IMR-90 (cell line): ENCODE data around the gene OR10A2. TPM values are rescaled to one million over a fixed set of nuclear protein-coding genes. Genes with fewer than 3 reads are reported as not detected.

Source experiments
- ATAC-seq: fragments of 200-7000 bp; cut with Tn5 transposase; 2 replicates; pipeline ENCODE4 v1.9.1; 2020; ENCODE audit warnings: low read depth, mild to moderate bottlenecking, moderate library complexity
- BruUV-seq: library from RNA; stranded (reverse); fragments of 400-500 nt; replicated peaks from 2 replicates; lab custom pipeline; 2021; lab: Mats Ljungman, UMichigan
- CTCF ChIA-PET: fragments of 300-600 bp; formaldehyde crosslinking; extraction: SDS; loops from one replicate; lab custom pipeline; 2021; ENCODE audit warnings: antibody characterized with exemption; lab: Yijun Ruan, JAX
- POLR2A ChIA-PET: fragments of 300-600 bp; sonication (Branson Sonifier 250); formaldehyde crosslinking; loops from one replicate; lab custom pipeline; 2022; ENCODE audit warnings: antibody characterized with exemption; ENCODE audit not compliant: unreplicated experiment; lab: Charles Lee
- DNase-seq: peaks from one replicate; pipeline ENCODE4 v3.0.0; 2013
- H2AFZ ChIP-seq: replicated peaks from 2 replicates; pipeline ENCODE3; 2013; ENCODE audit warnings: low read length, mild to moderate bottlenecking; ENCODE audit not compliant: poor library complexity
- H2AK5ac ChIP-seq: 2 replicates; pipeline ENCODE4 v1.6.1; 2013; ENCODE audit warnings: low read depth, low read length, inconsistent platforms
- H2AK9ac ChIP-seq: replicated peaks from 2 replicates; pipeline ENCODE3; 2013; ENCODE audit warnings: mild to moderate bottlenecking, low read depth, low read length, moderate library complexity; ENCODE audit not compliant: poor library complexity
- H2BK120ac ChIP-seq: 2 replicates; pipeline ENCODE4 v1.6.1; 2013; ENCODE audit warnings: low read depth, low read length, inconsistent platforms
- H2BK15ac ChIP-seq: 3 replicates; pipeline ENCODE4 v1.6.1; 2013; ENCODE audit warnings: low read depth, low read length, inconsistent platforms
- H2BK20ac ChIP-seq: 2 replicates; pipeline ENCODE4 v1.6.1; 2013; ENCODE audit warnings: low read depth, mild to moderate bottlenecking, inconsistent platforms, low read length, moderate library complexity
- H2BK5ac ChIP-seq: 2 replicates; pipeline ENCODE4 v1.6.1; 2013; ENCODE audit warnings: mild to moderate bottlenecking, low read depth, low read length, inconsistent platforms; ENCODE audit not compliant: poor library complexity, severe bottlenecking
- H3K14ac ChIP-seq: replicated peaks from 2 replicates; pipeline ENCODE4 v1.6.1; 2013; ENCODE audit warnings: low read depth, low read length, inconsistent platforms
- H3K18ac ChIP-seq: 2 replicates; pipeline ENCODE4 v1.6.1; 2013; ENCODE audit warnings: low read depth, low read length, control low read depth
- H3K23ac ChIP-seq: 2 replicates; pipeline ENCODE4 v1.6.1; 2013; ENCODE audit warnings: low read depth, low read length, inconsistent platforms
- H3K27ac ChIP-seq: 2 replicates; pipeline ENCODE4 v1.5.1; 2013; ENCODE audit warnings: mild to moderate bottlenecking, control low read depth, low read length; ENCODE audit not compliant: insufficient read depth
- H3K27me3 ChIP-seq: 2 replicates; pipeline ENCODE4 v1.6.1; 2013; ENCODE audit warnings: low read length; ENCODE audit not compliant: control insufficient read depth, insufficient read depth
- H3K36me3 ChIP-seq: 2 replicates; pipeline ENCODE4 v1.6.1; 2013; ENCODE audit warnings: low read length, mixed read lengths; ENCODE audit not compliant: control insufficient read depth, insufficient read depth
- H3K4ac ChIP-seq: 2 replicates; pipeline ENCODE4 v1.6.1; 2013; ENCODE audit warnings: low read depth, low read length, inconsistent platforms
- H3K4me1 ChIP-seq: 2 replicates; pipeline ENCODE4 v1.6.1; 2013; ENCODE audit warnings: low read length, mixed read lengths; ENCODE audit not compliant: control insufficient read depth, insufficient read depth
- H3K4me2 ChIP-seq: 2 replicates; pipeline ENCODE4 v1.6.1; 2013; ENCODE audit warnings: low read depth, mild to moderate bottlenecking, control low read depth, low read length, moderate library complexity
- H3K4me3 ChIP-seq: 2 replicates; pipeline ENCODE4 v1.5.1; 2013; ENCODE audit warnings: low read depth, mild to moderate bottlenecking, control low read depth, low read length, moderate library complexity; ENCODE audit not compliant: insufficient read depth
- H3K56ac ChIP-seq: 2 replicates; pipeline ENCODE4 v1.6.1; 2013; ENCODE audit warnings: low read length, inconsistent platforms; ENCODE audit not compliant: insufficient read depth; ENCODE audit errors: extremely low read depth
- H3K79me1 ChIP-seq, 2 experiments: 2 replicates each; pipeline ENCODE4 v1.6.1; 2013; ENCODE audit warnings: low read length in 2 of 2, inconsistent platforms in 1 of 2, low read depth in 1 of 2
- H3K9ac ChIP-seq: 2 replicates; pipeline ENCODE4 v1.6.1; 2013; ENCODE audit warnings: low read depth, low read length, control low read depth
- H3K9me1 ChIP-seq: 2 replicates; pipeline ENCODE4 v1.6.1; 2013; ENCODE audit warnings: low read length, inconsistent platforms; ENCODE audit not compliant: insufficient read depth
- H3K9me3 ChIP-seq: 2 replicates; pipeline ENCODE4 v1.6.1; 2013; ENCODE audit warnings: low read length; ENCODE audit not compliant: control insufficient read depth, insufficient read depth
- H4K20me1 ChIP-seq: 2 replicates; pipeline ENCODE4 v1.6.1; 2013; ENCODE audit warnings: low read length, inconsistent platforms; ENCODE audit not compliant: insufficient read depth
- H4K5ac ChIP-seq: 2 replicates; pipeline ENCODE4 v1.6.1; 2013; ENCODE audit warnings: mild to moderate bottlenecking, low read depth, low read length, control low read depth
- H4K8ac ChIP-seq, 2 experiments: 2 replicates each; pipeline ENCODE4 v1.6.1; 2013; ENCODE audit warnings: low read depth in 2 of 2, low read length in 2 of 2, control low read depth in 1 of 2, inconsistent platforms in 1 of 2
- H4K91ac ChIP-seq: 2 replicates; pipeline ENCODE4 v1.6.1; 2013; ENCODE audit warnings: low read depth, low read length, inconsistent platforms; ENCODE audit not compliant: insufficient read depth
- BHLHE40 ChIP-seq: fragments of 150-350 bp; IDR thresholded peaks from 2 replicates; pipeline ENCODE4 v1.6.1; 2016; ENCODE audit warnings: mild to moderate bottlenecking, low read depth, low read length
- CEBPB ChIP-seq: IDR thresholded peaks from 2 replicates; pipeline ENCODE4 v1.6.1; 2012; ENCODE audit warnings: low read depth, low read length, improper control_type of control experiment
- CHD1 ChIP-seq: IDR thresholded peaks from 2 replicates; pipeline ENCODE4 v1.6.1; 2012; ENCODE audit warnings: low read depth, low read length, improper control_type of control experiment
- CTCF ChIP-seq: conservative IDR thresholded peaks from 2 replicates; pipeline ENCODE4 v1.5.1; 2012; ENCODE audit warnings: mild to moderate bottlenecking, low read depth, low read length, improper control_type of control experiment
- ELK1 ChIP-seq: fragments of 150-350 bp; IDR thresholded peaks from 2 replicates; pipeline ENCODE4 v1.6.1; 2016; ENCODE audit warnings: low read depth, mild to moderate bottlenecking, low read length, moderate library complexity, borderline replicate concordance
- FOS ChIP-seq: fragments of 150-350 bp; IDR thresholded peaks from 2 replicates; pipeline ENCODE4 v1.6.1; 2016; ENCODE audit warnings: low read depth, low read length
- MAFK ChIP-seq: IDR thresholded peaks from 2 replicates; pipeline ENCODE4 v1.6.1; 2012; ENCODE audit warnings: low read depth, low read length, improper control_type of control experiment
- MAZ ChIP-seq: IDR thresholded peaks from 2 replicates; pipeline ENCODE4 v1.6.1; 2012; ENCODE audit warnings: low read depth, mild to moderate bottlenecking, low read length, improper control_type of control experiment, moderate library complexity, borderline replicate concordance
- MXI1 ChIP-seq: IDR thresholded peaks from 2 replicates; pipeline ENCODE4 v1.6.1; 2012; ENCODE audit warnings: low read depth, mild to moderate bottlenecking, low read length, moderate library complexity, borderline replicate concordance
- NFE2L2 ChIP-seq: fragments of 150-350 bp; IDR thresholded peaks from 2 replicates; pipeline ENCODE4 v1.6.1; 2016; ENCODE audit warnings: low read depth, mild to moderate bottlenecking, low read length
- POLR2A ChIP-seq: IDR thresholded peaks from 2 replicates; pipeline ENCODE4 v1.6.1; 2012; ENCODE audit warnings: mild to moderate bottlenecking, low read depth, low read length
- RAD21 ChIP-seq: IDR thresholded peaks from 2 replicates; pipeline ENCODE4 v1.6.1; 2012; ENCODE audit warnings: low read length, improper control_type of control experiment
- RCOR1 ChIP-seq: IDR thresholded peaks from 2 replicates; pipeline ENCODE4 v1.6.1; 2012; ENCODE audit warnings: mild to moderate bottlenecking, low read length, improper control_type of control experiment; ENCODE audit not compliant: insufficient replicate concordance
- RFX5 ChIP-seq: IDR thresholded peaks from 2 replicates; pipeline ENCODE4 v1.8.0; 2012; ENCODE audit warnings: low read depth, mild to moderate bottlenecking, low read length, moderate library complexity
- SMC3 ChIP-seq: fragments of 150-350 bp; IDR thresholded peaks from 2 replicates; pipeline ENCODE4 v1.6.1; 2016; ENCODE audit warnings: low read depth, mild to moderate bottlenecking, antibody characterized with exemption, low read length, moderate library complexity
- USF2 ChIP-seq: fragments of 150-350 bp; IDR thresholded peaks from 2 replicates; pipeline ENCODE4 v1.6.1; 2017; ENCODE audit warnings: mild to moderate bottlenecking, antibody characterized with exemption, low read length, low read depth
- WGBS, 2 experiments: methylation state at CpG; one replicate each; pipeline versions ENCODE4 v1.1.5 to v1.1.7; 2013; ENCODE audit warnings: missing lambda C conversion rate in 2 of 2; ENCODE audit not compliant: insufficient read length in 1 of 2; ENCODE audit errors: extremely low coverage in 2 of 2; 5-methylcytosine and 5-hydroxymethylcytosine counted together
- dilution Hi-C: fragments of 300-500 bp; cut with HindIII; formaldehyde crosslinking; loops from one replicate; pipeline ENCODE4 v1.14.3; 2018; ENCODE audit warnings: low sequenced_read_pairs; ENCODE audit not compliant: unreplicated experiment
- in situ Hi-C: fragments of 300-500 bp; cut with MboI; formaldehyde crosslinking; loops from 3 replicates; pipeline ENCODE4 v1.14.3; 2019; ENCODE audit warnings: low sequenced_read_pairs, inconsistent platforms, mixed read lengths
- intact Hi-C: fragments of 100-400 bp; cut with micrococcal nuclease; formaldehyde crosslinking; loops from 2 replicates; pipeline ENCODE4 v1.10.0; 2022
- polyA plus RNA-seq, 3 experiments: library from polyadenylated mRNA; depleted of rRNA; stranded (reverse); fragments of >200 nt; gene quantifications; 2 replicates each; pipeline ENCODE4 v1.2.3, GENCODE V29; 2012; ENCODE audit warnings: low replicate concordance in 1 of 3
- total RNA-seq: library from RNA; depleted of rRNA; stranded (reverse); fragments of >200 nt; gene quantifications from 2 replicates; pipeline ENCODE4 v1.2.3, GENCODE V29; 2012

Gene OR10A2
- total and polyA plus RNA-seq, 2 of the 4 experiments (the other 2 are of a cell fraction), result not detected

- no peak overlapping the region for H2AFZ ChIP-seq
- no peaks in the 10 kb centered on the region for H3K79me1 ChIP-seq
- ChIA-PET CTCF (interaction anchor here (1.9 kb wide), 1 partner anchor 180 kb away, joined by 6 read pairs; no protein-coding TSS in a partner anchor), POLR2A (no interaction called here)
- no peak overlapping the region for H2AK5ac ChIP-seq
- no peaks in the 10 kb centered on the region for H3K9me3 ChIP-seq
- no peaks in the 10 kb centered on the region for H3K9me1 ChIP-seq
- H3K23ac ChIP-seq, result no peak overlapping the region
- no peak overlapping the region for H2BK120ac ChIP-seq
- no peak overlapping the region for H4K91ac ChIP-seq
- H3K9ac ChIP-seq, result no peak overlapping the region
- no peak overlapping the region for H2BK15ac ChIP-seq
- H3K36me3 ChIP-seq, result no peaks in the 10 kb centered on the region
- H4K8ac ChIP-seq, result no peak overlapping the region
- no peak overlapping the region for H3K14ac ChIP-seq
- H3K4me3 ChIP-seq, result no peak overlapping the region
- no peak overlapping the region for H3K27ac ChIP-seq
- H2BK20ac ChIP-seq, result no peak overlapping the region
- H4K20me1 ChIP-seq, result no peaks in the 10 kb centered on the region
- DNase-seq (no peak), ATAC-seq (no peak)
- no peak for TF ChIP-seq BHLHE40
- no peak for TF ChIP-seq USF2
- no peak for TF ChIP-seq ELK1
- no peak for TF ChIP-seq NFE2L2
- TF ChIP-seq MAFK, result no peak
- TF ChIP-seq SMC3, result no peak
- TF ChIP-seq MXI1, result no peak
- TF ChIP-seq CHD1, result no peak
- no peak for TF ChIP-seq RCOR1
- no peak for TF ChIP-seq RAD21
- TF ChIP-seq CTCF, result no peak
- no peak for TF ChIP-seq FOS
- no peak for TF ChIP-seq POLR2A
- no peak for TF ChIP-seq RFX5
- TF ChIP-seq MAZ, result no peak
- no peak for TF ChIP-seq CEBPB
- no peak overlapping the region for H3K56ac ChIP-seq
- intact Hi-C loops, result loop anchor here (2.0 to 10.0 kb wide), 4 partner anchors 209 to 629 kb away; partner anchors contain the start of genes NLRP14 and ZNF214
- dilution Hi-C loops, result no loop called here
- H3K4me1 ChIP-seq, result no peaks in the 10 kb centered on the region
- H3K27me3 ChIP-seq, result no peaks in the 10 kb centered on the region; the same call in 1 of the 2 replicates
- no TSS peak for BruUV-seq
- in situ Hi-C loops, result loop anchor here (25.0 kb wide), 1 partner anchor 624 kb away; no protein-coding TSS in a partner anchor
- H4K5ac ChIP-seq, result no peak overlapping the region
- 40% methylated on average over 1 of the region's 2 CpGs; no CpG with 5 or more reads in 1 of the 2 experiments for WGBS, 2 experiments
- H3K4me2 ChIP-seq, result no peak overlapping the region
- no peak overlapping the region for H3K18ac ChIP-seq
- no peak overlapping the region for H3K4ac ChIP-seq
- no peak overlapping the region for H2BK5ac ChIP-seq
- no peak overlapping the region for H2AK9ac ChIP-seq
These were observed 49.2 kb upstream of the OR10A2 start for GRCh38 chr11:6813656-6814055.
